Inflammatory macrophage treated with lipopolysaccharide for 1 hour (primary cell): ENCODE data around the gene DDX52.
"Not testable (repeated sequence)": the region's sequence is repeated elsewhere in the genome, so short reads cannot be mapped to it uniquely, and the experiment has no call there.

Experiments used
- DNase-seq, 2 donors: peaks; one replicate each; pipeline ENCODE4 v3.0.0-alpha.2; 2020 to 2022

Gene DDX52

GRCh38 chr17:37650419-37651003, 7.3 kb upstream of the DDX52 start:
- DNase-seq, result peak; percentile 38 to 61

- peak; percentile 73 to 82 for DNase-seq
These were observed 5.3 kb upstream of the DDX52 start for GRCh38 chr17:37648555-37648954.

- DNase-seq, result no peak
These were observed 4.6 kb upstream of the DDX52 start for GRCh38 chr17:37647856-37648255.

GRCh38 chr17:37643869-37644268, 623 bp upstream of the DDX52 start:
- DNase-seq, result no peak

- DNase-seq, result peak; percentile 43 to 51
These were observed 565 bp downstream of the DDX52 start for GRCh38 chr17:37642681-37643080.

- DNase-seq, result no peak
These were observed 3.2 kb downstream of the DDX52 start for GRCh38 chr17:37640015-37640414.

- DNase-seq, result no peak
These were observed 5.3 kb downstream of the DDX52 start for GRCh38 chr17:37637956-37638355.

GRCh38 chr17:37616430-37616829, 26.8 kb downstream of the DDX52 start:
- DNase-seq, result not testable (repeated sequence)

GRCh38 chr17:37614823-37615222, 28.4 kb downstream of the DDX52 start:
- no peak for DNase-seq

- DNase-seq, result no peak
These were observed 28.9 kb downstream of the DDX52 start for GRCh38 chr17:37614391-37614790.

GRCh38 chr17:37610971-37611370, 32.3 kb downstream of the DDX52 start:
- peak; percentile 36 to 83 for DNase-seq

- not testable (repeated sequence) for DNase-seq
These were observed 33.2 kb downstream of the DDX52 start for GRCh38 chr17:37610041-37610420.

GRCh38 chr17:37609170-37610040, 33.8 kb downstream of the DDX52 start, which contains the start of gene SYNRG:
TSS of gene SYNRG (minus strand) at chr17:37609418. CDS start at chr17:37609355, 63 bp downstream.
- peak; percentile 86 to 91 for DNase-seq

- DNase-seq, result peak; percentile 44
These were observed 34.7 kb downstream of the DDX52 start for GRCh38 chr17:37608351-37609169.

- DNase-seq, result no peak
These were observed 35.5 kb downstream of the DDX52 start for GRCh38 chr17:37607637-37608331.

- DNase-seq, result peak in 1 of 2 donors; percentile 15
These were observed 37.3 kb downstream of the DDX52 start for GRCh38 chr17:37605813-37606505.

GRCh38 chr17:37605081-37605480, 38.2 kb downstream of the DDX52 start:
- DNase-seq, result no peak

- DNase-seq, result no peak
These were observed 38.7 kb downstream of the DDX52 start for GRCh38 chr17:37604556-37604955.

- no peak for DNase-seq
These were observed 45.1 kb downstream of the DDX52 start for GRCh38 chr17:37598145-37598544.

GRCh38 chr17:37592291-37592690, 51.0 kb downstream of the DDX52 start:
- DNase-seq, result no peak

GRCh38 chr17:37585066-37585465, 58.2 kb downstream of the DDX52 start:
- DNase-seq, result no peak

- no peak for DNase-seq
These were observed 67.0 kb downstream of the DDX52 start for GRCh38 chr17:37576281-37576680.
